GM12878 (cell line): ENCODE data around the gene PPFIA4. TPM values are rescaled to one million over a fixed set of nuclear protein-coding genes. Genes with fewer than 3 reads are reported as not detected.

Experiments used
- ATAC-seq: fragments of 200-7000 bp; cut with Tn5 transposase; 3 replicates; pipeline ENCODE4 v1.9.1; 2020; ENCODE audit warnings: mild to moderate bottlenecking, moderate library complexity
- BruUV-seq: library from RNA; stranded (reverse); fragments of 400-500 nt; replicated peaks from 2 replicates; lab custom pipeline; 2021; lab: Mats Ljungman, UMichigan
- CTCF ChIA-PET: fragments of 300-600 bp; sonication (Branson Sonifier 250); formaldehyde crosslinking; extraction: SDS; loops from one replicate; lab custom pipeline; 2021; ENCODE audit warnings: inconsistent platforms; lab: Yijun Ruan, JAX
- POLR2A ChIA-PET: fragments of 350-600 bp; formaldehyde crosslinking; extraction: SDS; loops from one replicate; lab custom pipeline; 2021; ENCODE audit warnings: inconsistent platforms; lab: Charles Lee
- RAD21 ChIA-PET: fragments of 300-600 bp; sonication (Branson Sonifier 250); formaldehyde crosslinking; loops from one replicate; lab custom pipeline; 2023; ENCODE audit warnings: antibody characterized with exemption; ENCODE audit not compliant: unreplicated experiment; lab: Charles Lee
- SMC1A ChIA-PET: fragments of 300-600 bp; sonication (Branson Sonifier 250); formaldehyde crosslinking; loops from one replicate; lab custom pipeline; 2023; ENCODE audit not compliant: unreplicated experiment, uncharacterized antibody; lab: Charles Lee
- DNase-seq: peaks from one replicate; pipeline ENCODE4 v3.0.0-alpha.2; 2011; ENCODE audit warnings: low read depth, low spot score
- FAIRE-seq: peaks from 3 replicates; lab custom pipeline; 2011; peaks lifted over from hg19 to GRCh38; lab: Jason Lieb, UNC
- H2AFZ ChIP-seq: 2 replicates; pipeline ENCODE4 v1.6.0; 2011; ENCODE audit warnings: low read depth, low read length, control low read depth; ENCODE audit not compliant: control insufficient read depth
- H3K27ac ChIP-seq: 2 replicates; pipeline ENCODE4 v1.5.1; 2011; ENCODE audit warnings: control low read depth; ENCODE audit not compliant: control insufficient read depth, insufficient read depth
- H3K27me3 ChIP-seq, 2 experiments: replicated peaks in 1 of 2; 2 replicates each; pipeline versions ENCODE4 v1.6.0 to v1.6.1; 2011; ENCODE audit warnings: low read length in 1 of 2; ENCODE audit not compliant: control insufficient read depth in 2 of 2, insufficient read depth in 2 of 2
- H3K36me3 ChIP-seq, 2 experiments: 2 replicates each; pipeline ENCODE4 v1.5.1; 2011; ENCODE audit warnings: low read length in 1 of 2; ENCODE audit not compliant: control insufficient read depth in 2 of 2, insufficient read depth in 2 of 2
- H3K4me1 ChIP-seq: 2 replicates; pipeline ENCODE4 v1.6.1; 2011; ENCODE audit warnings: mild to moderate bottlenecking, low read length, moderate library complexity, mixed read lengths; ENCODE audit not compliant: control insufficient read depth, insufficient read depth
- H3K4me2 ChIP-seq: 2 replicates; pipeline ENCODE4 v1.6.0; 2011; ENCODE audit warnings: control low read depth; ENCODE audit not compliant: control insufficient read depth, insufficient read depth
- H3K4me3 ChIP-seq: fragments of 200-600 bp; sonication (generic); 2 replicates; pipeline ENCODE4 v1.5.1; 2016
- H3K79me2 ChIP-seq: 2 replicates; pipeline ENCODE4 v1.6.0; 2011; ENCODE audit warnings: low read length; ENCODE audit not compliant: control insufficient read depth, insufficient read depth
- H3K9ac ChIP-seq: 2 replicates; pipeline ENCODE4 v1.8.0; 2011; ENCODE audit warnings: low read length, control low read depth, mixed read lengths; ENCODE audit not compliant: control insufficient read depth, insufficient read depth
- H3K9me3 ChIP-seq: replicated peaks from 3 replicates; pipeline ENCODE4 v1.5.1; 2011; ENCODE audit warnings: mild to moderate bottlenecking, low read length; ENCODE audit not compliant: control insufficient read depth, insufficient read depth
- H4K20me1 ChIP-seq: 2 replicates; pipeline ENCODE4 v1.6.0; 2011; ENCODE audit not compliant: control insufficient read depth, insufficient read depth
- HCFC1 ChIP-seq: fragments of 150-350 bp; IDR thresholded peaks from 2 replicates; pipeline ENCODE4 v1.6.1; 2014; ENCODE audit warnings: low read length
- PKNOX1 ChIP-seq: fragments of 450-650 bp; IDR thresholded peaks from 2 replicates; pipeline ENCODE4 v1.6.1; 2016; ENCODE audit warnings: mild to moderate bottlenecking
- YY1 ChIP-seq: IDR thresholded peaks from 2 replicates; pipeline ENCODE4 v1.6.1; 2011; ENCODE audit warnings: low read depth, mild to moderate bottlenecking, low read length
- WGBS: methylation state at CpG from one replicate; pipeline ENCODE4 v1.1.6; 2016; ENCODE audit warnings: low lambda C conversion rate; ENCODE audit not compliant: insufficient replicate concordance, insufficient coverage; ENCODE audit errors: missing lambda C conversion rate; 5-methylcytosine and 5-hydroxymethylcytosine counted together
- in situ Hi-C: fragments of 300-500 bp; cut with MboI; formaldehyde crosslinking; loops from 9 replicates; pipeline ENCODE4 v1.14.3; 2018; ENCODE audit warnings: mixed read lengths
- intact Hi-C: fragments of 100-400 bp; cut with micrococcal nuclease; formaldehyde crosslinking; loops from one replicate; pipeline ENCODE4 v1.14.2; 2022; ENCODE audit not compliant: unreplicated experiment
- polyA plus RNA-seq, 11 experiments: library from polyadenylated mRNA; depleted of rRNA in 4 of 11; unstranded in 6 of 11; stranded (reverse) in 5 of 11; fragments of >200 nt; fragmentation: Nextera tagmentation in 4 of 11; fragmentation: Illumina TruSeq in 1 of 11; extraction: Ambion mirVana in 4 of 11; extraction: Trizol in 1 of 11; gene quantifications; 1 replicate in 1 of 11; 2 replicates in 10 of 11; pipeline versions ENCODE4 v1.2.1 to v1.2.3, GENCODE V29; 2011 to 2016; ENCODE audit warnings: inconsistent platforms in 2 of 11, missing spikeins in 2 of 11, low read depth in 1 of 11
- total RNA-seq, 4 experiments: library from RNA; depleted of rRNA in 3 of 4; stranded (reverse); fragments of >200 nt in 3 of 4; fragmentation: Illumina TruSeq in 1 of 4; extraction: Trizol in 1 of 4; gene quantifications; 2 replicates each; pipeline versions ENCODE4 v1.2.1 to v1.2.3, GENCODE V29; 2013 to 2021

The PPFIA4 gene
- total and polyA plus RNA-seq, 10 of the 15 experiments (the other 5 are each of a cell fraction or from before 2014, with no cell fraction given): 0.02 to 19.7 (median 0.34) TPM; not detected in 1

GRCh38 chr1:203082571-203083462 is 56.5 kb downstream of the PPFIA4 start:
- H3K27ac ChIP-seq: no peak overlapping the region
- ATAC-seq (peak; percentile 42; the same call in 2 of the 3 replicates), FAIRE-seq (no peak), DNase-seq (no peak)
- H3K4me1 ChIP-seq: no peaks in the 10 kb centered on the region
- RAD21 ChIA-PET: interaction anchor here (0.5 to 3.2 kb wide), 4 partner anchors 42 to 206 kb away, joined by 3 to 16 read pairs (median 4); no protein-coding TSS in a partner anchor
- intact Hi-C loops: no loop called here
- SMC1A ChIA-PET: interaction anchor here (0.6 to 1.5 kb wide), 4 partner anchors 10 to 186 kb away, joined by 3 to 5 read pairs (median 4); no protein-coding TSS in a partner anchor
- H3K9ac ChIP-seq: no peak overlapping the region
- H3K79me2 ChIP-seq: no peaks in the 10 kb centered on the region
- H3K27me3 ChIP-seq: peaks cover 0 to 6% of the 10 kb centered on the region in 2 experiments; a peak in 2 of 4 replicates
- no peaks in the 10 kb centered on the region; the same call in 1 of the 2 replicates for H4K20me1 ChIP-seq
- H3K4me3 ChIP-seq: no peak overlapping the region
- in situ Hi-C loops: no loop called here
- no peak overlapping the region for H2AFZ ChIP-seq
- no peaks in the 10 kb centered on the region for H3K9me3 ChIP-seq
- no TSS peak for BruUV-seq
- WGBS: 21% methylated on average over 11 of the region's 11 CpGs
- no peaks in the 10 kb centered on the region for H3K36me3 ChIP-seq
- CTCF ChIA-PET: interaction anchor here (0.8 to 3.9 kb wide), 15 partner anchors 10 to 187 kb away, joined by 3 to 35 read pairs (median 4); no protein-coding TSS in a partner anchor
- no peak for TF ChIP-seq YY1
- TF ChIP-seq HCFC1: no peak
- TF ChIP-seq PKNOX1: peak; percentile 56
- no peak overlapping the region for H3K4me2 ChIP-seq
- POLR2A ChIA-PET: no interaction called here
